Measurements from ENCODE around the gene LRRK1.
A peak's percentile ranks its signal among the peaks of the same experiment; 100 is the strongest.

LRRK1 gene

GRCh38 chr15:101059381-101060341 is 140.5 kb downstream of the LRRK1 start:
- no peak for DNase-seq (ENCODE audit: low spot score)

- DNase-seq (ENCODE audit: low spot score), result no peak
Observed at GRCh38 chr15:101060576-101061551, 141.7 kb downstream of the LRRK1 start.

- DNase-seq (ENCODE audit: low spot score), result no peak
Observed at GRCh38 chr15:101062063-101062462, 142.9 kb downstream of the LRRK1 start.

GRCh38 chr15:101062471-101063171 is 143.5 kb downstream of the LRRK1 start:
- no peak for DNase-seq (ENCODE audit: low spot score)

- DNase-seq (ENCODE audit: low spot score), result no peak
Observed at GRCh38 chr15:101063212-101063611, 144.1 kb downstream of the LRRK1 start.

GRCh38 chr15:101063891-101064794 is 145.0 kb downstream of the LRRK1 start:
- DNase-seq (ENCODE audit: low spot score), result no peak

GRCh38 chr15:101064795-101065569 is 145.8 kb downstream of the LRRK1 start:
- no peak for DNase-seq (ENCODE audit: low spot score)

- no peak for DNase-seq (ENCODE audit: low spot score)
Observed at GRCh38 chr15:101065570-101066221, 146.5 kb downstream of the LRRK1 start.

- DNase-seq (ENCODE audit: low spot score), result no peak
Observed at GRCh38 chr15:101066501-101067408, 147.6 kb downstream of the LRRK1 start.

- DNase-seq (ENCODE audit: low spot score), result no peak
Observed at GRCh38 chr15:101067660-101068522, 148.7 kb downstream of the LRRK1 start.

GRCh38 chr15:101068523-101068960 is 149.4 kb downstream of the LRRK1 start:
- DNase-seq (ENCODE audit: low spot score), result no peak

GRCh38 chr15:101068961-101069653 is 149.9 kb downstream of the LRRK1 start:
- DNase-seq (ENCODE audit: low spot score), result peak; percentile 81

GRCh38 chr15:101069654-101069973 is 150.5 kb downstream of the LRRK1 start:
- DNase-seq (ENCODE audit: low spot score), result no peak

- no peak for DNase-seq (ENCODE audit: low spot score)
Observed at GRCh38 chr15:101070024-101070423, 150.9 kb downstream of the LRRK1 start.

- no peak for DNase-seq (ENCODE audit: low spot score)
Observed at GRCh38 chr15:101070502-101071273, 151.5 kb downstream of the LRRK1 start.

GRCh38 chr15:101071651-101072050 is 152.5 kb downstream of the LRRK1 start:
- no peak for DNase-seq (ENCODE audit: low spot score)
